Motor neuron (in vitro differentiated cells): Measurements from ENCODE around the gene LRRC1. TPM values are rescaled to one million over a fixed set of nuclear protein-coding genes. Genes with fewer than 3 reads are reported as not detected.

Source experiments
- ATAC-seq, 8 experiments: fragments of 200-7000 bp; cut with Tn5 transposase; replicated peaks in 6 of 8; 2 replicates each; pipeline ENCODE4 v1.8.0; 2021; ENCODE audit warnings: mild to moderate bottlenecking in 8 of 8, moderate library complexity in 8 of 8
- H3K27ac ChIP-seq, 2 donors: fragments of 250-450 bp; sonication (Bioruptor Pico); 2 replicates each; pipeline ENCODE4 v1.9.0; 2021; ENCODE audit warnings: antibody characterized with exemption in 2 of 2, mild to moderate bottlenecking in 2 of 2, moderate library complexity in 1 of 2
- H3K4me1 ChIP-seq, 2 donors: fragments of 250-450 bp; sonication (Bioruptor Pico); replicated peaks in 1 of 2; 2 replicates each; pipeline ENCODE4 v1.6.1; 2021; ENCODE audit warnings: antibody characterized with exemption in 2 of 2, mild to moderate bottlenecking in 2 of 2, moderate library complexity in 1 of 2
- H3K4me3 ChIP-seq, 5 donors: fragments of 250-450 bp; sonication (Bioruptor Pico); 2 replicates each; pipeline ENCODE4 v1.9.0; 2021; ENCODE audit warnings: antibody characterized with exemption in 5 of 5, mild to moderate bottlenecking in 5 of 5, moderate library complexity in 4 of 5
- WGBS, 10 experiments: fragments of 450-650 bp; shearing (Covaris generic); methylation state at CpG; one replicate each; pipeline ENCODE4 v1.0.0; 2022; 5-methylcytosine and 5-hydroxymethylcytosine counted together
- in situ Hi-C, 9 experiments: fragments of 400-800 bp; cut with MboI; loops; one replicate each; pipeline ENCODE4 v1.15.0; 2021; ENCODE audit warnings: low sequenced_read_pairs in 9 of 9, low pct_unique_long_range_greater_than_20kb in 2 of 9; ENCODE audit not compliant: unreplicated experiment in 9 of 9
- total RNA-seq, 8 experiments: library from RNA; unstranded; fragments of 300-600 nt; gene quantifications; 2 replicates each; pipeline versions ENCODE4 v1.2.3 to v1.2.4, GENCODE V29; 2022

Gene LRRC1
- total RNA-seq, 8 experiments from 2014 or later = 4.3 to 9.3 (median 7.8) TPM

DNA sequence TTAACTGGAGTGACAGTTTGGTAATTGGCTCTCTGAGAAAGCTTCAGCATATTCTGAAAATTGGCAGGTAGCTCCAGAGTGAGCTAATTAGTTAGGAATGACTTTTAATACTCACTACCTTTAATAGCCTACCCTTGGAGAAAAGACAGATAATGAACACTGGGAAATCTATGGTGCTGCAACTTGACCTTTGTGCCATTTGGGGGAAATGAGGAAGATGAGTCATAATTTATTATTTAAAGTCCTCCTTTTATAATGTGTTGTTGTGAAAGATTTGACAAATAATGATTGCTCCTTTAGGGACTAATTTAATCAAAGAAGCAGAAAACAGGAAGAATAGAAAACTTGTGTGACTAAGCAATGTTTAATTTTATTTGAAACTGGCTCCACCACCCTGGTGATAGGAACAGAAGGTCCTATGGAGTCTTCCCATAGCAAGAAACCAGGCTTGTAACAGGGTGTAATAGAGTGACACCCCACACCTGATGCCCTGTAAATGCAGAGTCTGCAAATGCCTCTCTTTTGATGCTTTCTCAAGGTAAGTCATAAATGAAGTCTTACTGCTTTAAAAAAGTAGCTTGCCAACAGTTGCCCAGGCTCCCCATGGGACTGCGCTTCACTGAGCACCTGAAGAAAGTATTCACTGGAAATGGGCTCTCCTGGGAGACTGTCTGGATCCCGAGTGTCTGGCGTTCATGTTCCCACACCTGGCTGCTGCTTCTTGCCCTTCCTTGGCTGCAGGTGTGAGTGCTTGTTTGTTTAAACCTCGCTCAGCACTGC, 134.4 kb downstream of the LRRC1 start:
- Histone ChIP-seq H3K4me1 (peaks cover 0 to 6% of the 10 kb centered on the region in 2 donors), H3K4me3 (no peak overlapping the region), H3K27ac (no peak overlapping the region)
- in situ Hi-C loops = loop anchor here in 1 of 9 experiments (25.0 kb wide), 1 partner anchor 142 kb away; the partner anchor contains the start of gene LRRC1
- no peak for ATAC-seq
- 55 to 100% (median 100%) methylated on average over 1 to 3 of the region's 4 CpGs; no CpG with 5 or more reads in 5 of the 10 experiments for WGBS, 10 experiments

GRCh38 chr6:53929821-53930120, 135.0 kb downstream of the LRRC1 start:
- H3K27ac ChIP-seq = no peak overlapping the region
- no peak for ATAC-seq
- 80 to 100% (median 98%) methylated on average over 1 to 6 of the region's 6 CpGs; no CpG with 5 or more reads in 2 of the 10 experiments for WGBS, 10 experiments
- H3K4me3 ChIP-seq = no peak overlapping the region
- peaks cover 0 to 6% of the 10 kb centered on the region in 2 donors for H3K4me1 ChIP-seq
- in situ Hi-C loops = loop anchor here in 1 of 9 experiments (25.0 kb wide), 1 partner anchor 142 kb away; the partner anchor contains the start of gene LRRC1

GRCh38 chr6:53930330-53930729, 135.5 kb downstream of the LRRC1 start:
- in situ Hi-C loops = loop anchor here in 1 of 9 experiments (25.0 kb wide), 1 partner anchor 143 kb away; the partner anchor contains the start of gene LRRC1
- no peak for ATAC-seq
- peaks cover 0 to 6% of the 10 kb centered on the region in 2 donors for H3K4me1 ChIP-seq
- no peak overlapping the region for H3K4me3 ChIP-seq
- WGBS, 10 experiments = 50 to 100% (median 83%) methylated on average over 1 of the region's 1 CpG; no CpG with 5 or more reads in 6 of the 10 experiments
- no peak overlapping the region for H3K27ac ChIP-seq

DNA sequence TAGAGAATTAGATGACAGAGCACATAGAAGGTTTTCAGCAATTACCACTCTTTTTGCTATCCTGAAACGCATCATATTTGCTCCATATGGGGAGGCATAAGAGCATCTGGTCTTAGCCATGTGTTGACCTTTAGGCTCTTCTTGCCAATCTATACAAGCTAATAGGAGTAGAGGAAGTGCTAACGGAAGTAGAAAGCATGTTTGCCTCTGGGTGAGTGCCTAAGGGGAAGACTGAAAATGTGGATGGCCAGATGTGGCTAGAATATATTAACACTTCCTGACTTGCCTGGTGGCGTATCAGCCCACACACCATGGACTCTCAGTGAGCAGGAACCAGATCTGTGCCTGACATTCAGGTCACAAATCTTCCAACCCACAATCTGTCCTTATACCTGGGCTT, 136.3 kb downstream of the LRRC1 start:
- no peak overlapping the region for H3K27ac ChIP-seq
- ATAC-seq = no peak
- in situ Hi-C loops = loop anchor here in 1 of 9 experiments (25.0 kb wide), 1 partner anchor 144 kb away; the partner anchor contains the start of gene LRRC1
- no peak overlapping the region for H3K4me3 ChIP-seq
- H3K4me1 ChIP-seq = peaks cover 0 to 6% of the 10 kb centered on the region in 2 donors
- 40 to 100% (median 100%) methylated on average over 1 to 2 of the region's 3 CpGs; no CpG with 5 or more reads in 3 of the 10 experiments for WGBS, 10 experiments

DNA sequence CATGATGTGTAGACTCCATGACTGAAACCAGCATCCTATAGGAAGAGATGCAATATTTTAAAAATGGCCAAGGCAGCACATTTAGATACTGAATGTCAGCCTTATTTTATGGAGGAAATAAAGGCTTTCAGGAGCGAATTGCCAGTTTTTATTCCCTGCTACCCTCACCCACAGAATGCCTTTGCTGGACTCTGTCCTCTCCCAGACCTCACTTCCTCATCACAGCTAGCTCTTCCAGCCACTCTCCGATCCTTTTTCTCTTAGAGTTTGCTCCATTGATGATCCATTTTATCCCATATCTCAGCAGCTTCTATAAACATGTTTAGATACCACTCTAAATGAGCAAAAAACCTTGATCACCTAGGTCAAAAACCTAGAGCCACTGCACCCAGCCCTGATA, 137.7 kb downstream of the LRRC1 start:
- H3K4me1 ChIP-seq = no peaks in the 10 kb centered on the region
- WGBS, 10 experiments = 50 to 100% (median 93%) methylated on average over 1 to 2 of the region's 2 CpGs; no CpG with 5 or more reads in 1 of the 10 experiments
- in situ Hi-C loops = loop anchor here in 1 of 9 experiments (25.0 kb wide), 1 partner anchor 145 kb away; the partner anchor contains the start of gene LRRC1
- ATAC-seq = no peak
- no peak overlapping the region for H3K4me3 ChIP-seq
- H3K27ac ChIP-seq = no peak overlapping the region

DNA sequence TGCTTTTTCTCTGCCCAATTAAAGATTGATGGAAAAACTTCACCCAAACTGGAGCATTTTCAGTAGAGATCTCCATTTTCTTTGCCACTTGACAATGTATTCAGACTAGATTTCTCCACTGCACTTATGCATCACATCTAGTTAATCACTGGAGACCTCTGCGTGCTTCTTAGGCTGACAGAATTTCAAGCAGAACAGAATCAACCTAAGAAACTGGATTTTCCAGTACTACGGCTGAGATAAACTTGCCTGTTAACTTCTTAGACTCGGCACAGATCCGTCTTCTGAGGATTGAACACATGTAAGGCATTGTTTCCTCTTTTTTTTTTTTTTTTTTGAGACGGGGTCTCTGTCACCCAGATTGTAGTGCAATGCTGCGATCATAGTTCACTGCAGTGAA, 139.2 kb downstream of the LRRC1 start:
- no peaks in the 10 kb centered on the region for H3K4me1 ChIP-seq
- in situ Hi-C loops = loop anchor here in 1 of 9 experiments (25.0 kb wide), 1 partner anchor 147 kb away; the partner anchor contains the start of gene LRRC1
- H3K4me3 ChIP-seq = no peak overlapping the region
- no peak for ATAC-seq
- 49 to 100% (median 99%) methylated on average over 1 to 5 of the region's 6 CpGs; no CpG with 5 or more reads in 2 of the 10 experiments for WGBS, 10 experiments
- no peak overlapping the region for H3K27ac ChIP-seq

- WGBS, 10 experiments = 4 to 100% (median 58%) methylated on average over 1 to 4 of the region's 4 CpGs
- Histone ChIP-seq H3K4me3 (no peak overlapping the region), H3K27ac (no peak overlapping the region), H3K4me1 (no peaks in the 10 kb centered on the region)
- in situ Hi-C loops = loop anchor here in 1 of 9 experiments (25.0 kb wide), 1 partner anchor 150 kb away; the partner anchor contains the start of gene LRRC1
- no peak for ATAC-seq
These were observed 142.7 kb downstream of the LRRC1 start for GRCh38 chr6:53937461-53937860.

- 0 to 100% (median 60%) methylated on average over 1 of the region's 1 CpG; no CpG with 5 or more reads in 3 of the 10 experiments for WGBS, 10 experiments
- in situ Hi-C loops = loop anchor here in 1 of 9 experiments (25.0 kb wide), 1 partner anchor 152 kb away; the partner anchor contains the start of gene LRRC1
- no peaks in the 10 kb centered on the region for H3K4me1 ChIP-seq
These were observed 144.0 kb downstream of the LRRC1 start for GRCh38 chr6:53938810-53939209.

GRCh38 chr6:53939830-53940229, 145.0 kb downstream of the LRRC1 start:
- ATAC-seq = no peak
- Histone ChIP-seq H3K27ac (no peak overlapping the region), H3K4me1 (no peaks in the 10 kb centered on the region), H3K4me3 (no peak overlapping the region)
- in situ Hi-C loops = loop anchor here in 1 of 9 experiments (25.0 kb wide), 1 partner anchor 153 kb away; the partner anchor contains the start of gene LRRC1
- WGBS, 10 experiments = 29 to 100% (median 80%) methylated on average over 1 to 2 of the region's 3 CpGs; no CpG with 5 or more reads in 3 of the 10 experiments

More at GRCh38 chr6:53938810-53939209, 144.0 kb downstream of the LRRC1 start:
- no peak for ATAC-seq
- no peak overlapping the region for H3K4me3 ChIP-seq
- H3K27ac ChIP-seq = no peak overlapping the region

- peak in 2 of 8 experiments; percentile 28 to 47 for ATAC-seq
- no peak overlapping the region for H3K27ac ChIP-seq
- in situ Hi-C loops = loop anchor here in 1 of 9 experiments (25.0 kb wide), 1 partner anchor 156 kb away; the partner anchor contains the start of gene LRRC1
These were observed 148.6 kb downstream of the LRRC1 start for GRCh38 chr6:53943395-53943794.

DNA sequence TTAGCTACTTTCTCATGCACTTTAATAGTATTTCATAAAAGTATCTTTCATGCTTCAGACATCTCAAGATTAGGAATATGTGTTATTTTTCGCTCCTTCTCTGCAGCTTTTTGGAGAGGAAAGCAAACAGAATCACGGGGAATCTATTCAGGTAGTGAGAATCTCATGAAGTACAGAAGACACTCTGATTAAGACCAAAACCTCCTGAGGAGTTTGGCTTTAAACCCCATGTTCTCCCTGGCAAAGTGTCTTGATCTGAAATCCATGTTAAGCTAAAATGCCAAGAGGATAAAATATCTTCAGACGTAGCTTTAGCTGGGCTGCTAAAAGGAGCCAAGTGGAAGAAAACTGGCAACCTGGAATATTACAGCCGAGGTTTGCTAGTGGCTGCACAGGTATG, 149.3 kb downstream of the LRRC1 start:
- Histone ChIP-seq H3K4me1 (no peaks in the 10 kb centered on the region), H3K4me3 (no peak overlapping the region), H3K27ac (no peak overlapping the region)
- WGBS, 10 experiments = 14 to 92% (median 66%) methylated on average over 1 to 4 of the region's 4 CpGs; no CpG with 5 or more reads in 1 of the 10 experiments
- ATAC-seq = no peak
- in situ Hi-C loops = loop anchor here in 1 of 9 experiments (25.0 kb wide), 1 partner anchor 157 kb away; the partner anchor contains the start of gene LRRC1

More at GRCh38 chr6:53943395-53943794, 148.6 kb downstream of the LRRC1 start:
- no peaks in the 10 kb centered on the region for H3K4me1 ChIP-seq
- no peak overlapping the region for H3K4me3 ChIP-seq
- WGBS, 10 experiments = 90 to 100% (median 100%) methylated on average over 1 to 2 of the region's 2 CpGs; no CpG with 5 or more reads in 6 of the 10 experiments

DNA sequence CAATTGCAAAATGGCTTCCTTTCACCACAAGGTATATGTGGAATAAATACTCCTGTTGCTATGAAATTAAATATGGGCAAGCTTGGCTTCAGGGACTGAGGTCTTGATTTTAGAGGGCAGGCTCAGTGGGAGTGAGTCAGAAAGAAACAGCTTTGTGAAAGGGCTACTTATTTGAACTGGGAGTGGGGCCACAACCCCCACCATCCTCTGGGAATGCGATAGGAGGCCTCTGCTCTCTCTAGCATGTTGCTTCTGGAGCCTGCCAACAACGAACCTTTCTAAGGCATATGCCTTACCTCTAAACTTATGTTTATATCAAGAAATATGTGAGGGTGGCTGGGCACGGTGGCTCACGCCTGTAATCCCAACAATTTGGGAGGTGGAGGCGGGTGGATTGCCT, 149.7 kb downstream of the LRRC1 start:
- 38 to 83% (median 75%) methylated on average over 1 to 3 of the region's 5 CpGs; no CpG with 5 or more reads in 3 of the 10 experiments for WGBS, 10 experiments
- in situ Hi-C loops = loop anchor here in 1 of 9 experiments (25.0 kb wide), 1 partner anchor 157 kb away; the partner anchor contains the start of gene LRRC1
- no peak for ATAC-seq
- H3K4me1 ChIP-seq = no peaks in the 10 kb centered on the region
- H3K4me3 ChIP-seq = no peak overlapping the region
- H3K27ac ChIP-seq = no peak overlapping the region
